Glomerular endothelial cell (primary cell): ENCODE results near the gene KCNQ4. TPM values are rescaled to one million over a fixed set of nuclear protein-coding genes. Genes with fewer than 3 reads are reported as not detected.

Experiments used
- DNase-seq: peaks from one replicate; pipeline ENCODE4 v3.0.0-alpha.2; 2011; ENCODE audit warnings: low read depth, low spot score; ENCODE audit errors: extremely low read depth
- total RNA-seq: library from RNA; depleted of rRNA; stranded (reverse); fragments of >200 nt; gene quantifications from 2 replicates; pipeline ENCODE4 v1.2.3, GENCODE V29; 2015

KCNQ4 gene
- total RNA-seq, 1 donor from 2014 or later: 0.12 TPM

DNA sequence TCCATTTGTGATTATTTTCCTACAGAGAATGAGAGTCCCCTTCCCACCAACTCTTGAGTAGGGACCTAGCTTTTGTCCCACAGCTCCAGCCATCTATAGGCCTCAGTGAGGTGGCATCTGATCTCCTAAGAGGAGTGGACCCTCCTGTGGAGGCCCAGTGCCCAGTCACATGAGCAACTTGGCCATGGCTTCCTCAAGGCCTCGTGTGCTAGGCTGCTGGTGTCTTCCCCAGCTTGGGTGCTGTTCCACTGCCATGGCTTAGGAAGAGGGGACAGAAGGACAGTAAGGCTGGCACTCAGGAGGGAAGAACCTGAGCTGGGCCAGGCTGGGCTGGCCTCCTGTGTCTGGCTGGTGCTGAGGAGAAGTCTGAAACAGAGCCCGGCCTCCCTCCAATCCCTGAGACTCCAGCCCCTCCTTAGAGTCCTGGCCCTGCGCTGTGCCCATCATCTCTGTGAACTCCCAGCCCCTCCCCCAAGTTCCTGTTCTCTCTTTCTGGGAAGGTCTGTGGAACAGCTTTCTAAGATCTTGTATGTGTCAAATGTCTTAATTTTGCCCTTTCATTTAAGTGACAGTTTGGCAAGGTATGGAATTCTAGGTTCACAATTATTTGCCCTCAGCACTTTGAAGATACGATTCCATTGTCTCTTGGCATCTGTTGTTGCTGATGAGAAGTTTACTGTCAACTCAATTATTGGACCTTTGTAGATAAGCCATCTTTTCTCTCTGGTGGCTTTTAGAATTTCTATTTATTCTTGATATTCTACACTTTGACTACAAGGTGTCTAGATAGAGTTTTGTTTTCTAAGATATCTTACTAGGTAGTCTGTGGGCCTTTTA is 7.1 kb upstream of the KCNQ4 start:
- DNase-seq: no peak

DNA sequence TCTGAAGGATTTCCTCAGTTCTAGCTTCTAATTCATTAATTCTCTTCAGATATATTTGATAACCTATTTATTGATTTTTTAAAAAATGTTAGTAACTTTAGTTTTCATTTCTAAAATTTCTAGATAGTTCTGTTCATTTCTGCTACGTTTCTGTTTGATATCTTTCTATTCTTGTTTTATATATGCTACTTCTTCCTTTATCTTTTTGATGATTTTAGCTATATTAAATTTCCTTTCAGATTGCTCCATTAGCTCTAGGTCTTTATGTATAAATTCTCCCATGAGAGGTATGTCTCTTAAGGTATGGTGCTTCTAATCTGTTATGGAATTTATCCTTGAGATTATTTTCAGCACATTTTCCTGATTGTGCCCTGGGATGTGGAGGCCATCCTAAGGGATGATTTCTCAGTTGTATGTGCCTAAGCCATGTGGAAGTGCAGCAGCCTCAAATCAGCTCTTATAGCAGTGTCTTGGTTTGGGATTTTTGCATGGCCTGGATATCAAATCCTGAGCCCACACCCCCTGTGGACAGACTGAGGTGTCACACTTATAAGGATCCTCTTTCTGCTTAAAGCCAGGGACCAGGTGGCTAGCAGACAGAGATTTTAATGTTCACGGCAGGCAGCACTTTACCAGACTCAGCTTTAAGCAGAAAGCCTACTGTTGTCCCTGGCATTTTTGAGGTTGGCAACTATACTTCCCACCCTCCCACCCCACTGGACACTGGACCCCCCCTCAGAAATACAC is 6.2 kb upstream of the KCNQ4 start:
- DNase-seq: no peak

DNA sequence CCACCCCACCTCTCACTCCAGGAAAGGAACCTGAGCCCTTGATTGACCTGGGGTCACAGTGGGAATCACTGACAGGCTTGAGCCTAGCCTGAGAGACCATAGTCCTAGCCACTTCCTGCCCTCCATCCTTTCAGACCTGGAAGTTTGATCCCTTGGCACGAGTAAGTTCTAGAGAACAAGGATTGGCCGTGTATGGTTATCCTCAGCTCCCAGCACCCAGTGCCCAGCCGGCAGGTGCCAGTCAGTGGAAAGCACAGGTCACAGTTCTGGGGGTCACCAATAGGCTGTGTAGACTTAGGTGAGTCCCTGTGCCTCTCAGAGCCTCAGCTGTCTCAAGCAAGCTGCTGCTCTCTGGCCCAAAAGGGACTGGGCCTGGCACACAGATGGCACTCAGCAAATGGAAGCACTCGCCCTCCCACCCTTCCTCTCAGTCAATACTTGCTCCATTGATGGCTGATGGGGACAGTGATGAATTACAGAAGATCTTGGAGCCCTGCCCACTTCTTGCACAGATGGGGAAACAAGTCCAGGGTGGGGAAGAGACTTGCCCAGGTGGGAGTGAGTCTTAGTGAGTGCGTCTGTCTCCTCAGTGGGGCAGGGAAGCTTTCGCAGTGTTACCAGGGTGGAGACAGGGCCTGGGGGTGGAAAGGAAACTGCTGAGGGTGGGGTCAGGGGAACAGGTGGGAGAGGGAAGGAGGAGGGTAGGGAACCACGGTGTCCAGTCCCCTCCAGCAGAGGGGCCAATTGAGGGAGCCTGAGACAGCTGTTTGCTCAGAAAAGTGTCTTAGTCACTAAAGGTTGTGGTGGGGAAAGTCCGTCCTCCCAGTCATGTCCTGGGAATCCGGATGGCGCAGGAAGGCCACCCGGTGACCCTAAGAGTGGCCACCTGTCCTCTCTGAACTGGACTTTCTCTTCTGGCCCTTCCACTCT is 2.6 kb upstream of the KCNQ4 start:
- DNase-seq: no peak

DNA sequence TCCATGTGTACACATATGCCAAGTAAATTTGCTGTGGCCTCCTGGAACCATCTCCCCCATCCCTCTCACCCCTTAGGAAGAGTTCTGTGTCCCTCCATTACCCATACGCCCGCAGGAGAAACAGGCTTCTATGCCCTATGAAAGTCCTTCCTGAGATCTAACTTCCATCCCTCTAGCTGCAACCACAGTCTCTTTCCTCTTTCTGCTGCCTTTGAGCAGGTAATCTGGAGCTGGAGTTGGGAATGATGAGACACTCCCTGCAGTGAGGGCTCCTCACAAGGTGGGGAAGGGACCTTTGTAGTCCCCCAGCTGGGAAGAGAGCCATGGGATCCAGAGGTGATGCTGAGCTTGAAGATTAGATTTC is 2.0 kb upstream of the KCNQ4 start:
- DNase-seq: no peak

DNA sequence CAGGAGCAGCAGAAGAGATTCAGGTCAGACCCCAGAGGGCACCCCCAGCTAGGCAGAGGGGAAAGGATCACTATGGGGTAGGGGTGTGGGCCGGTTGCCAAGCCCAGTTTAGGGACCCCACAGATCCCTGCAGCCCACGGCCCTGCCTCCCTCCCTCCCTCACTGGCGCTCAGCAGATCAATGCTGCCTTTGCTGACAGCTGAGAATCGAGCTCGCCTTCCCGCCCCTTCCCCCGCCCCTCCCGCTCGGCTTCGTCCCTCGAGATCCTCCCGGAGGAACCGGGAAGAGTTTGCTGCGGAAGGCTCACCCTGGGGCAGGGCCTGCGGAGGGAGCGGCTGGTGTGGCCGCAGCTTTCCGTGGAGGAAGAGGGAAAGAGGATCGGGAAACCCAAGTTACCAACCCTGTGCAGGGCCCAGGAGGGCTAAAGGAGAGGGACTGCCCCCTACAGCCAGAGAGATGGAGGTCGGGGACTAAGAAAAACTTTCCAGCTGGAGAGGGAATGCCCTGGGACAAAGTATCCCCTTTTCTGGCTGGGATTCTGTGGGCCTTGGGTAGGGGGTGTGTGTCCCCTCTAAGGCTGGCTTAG is 1.1 kb upstream of the KCNQ4 start:
- no peak for DNase-seq

DNA sequence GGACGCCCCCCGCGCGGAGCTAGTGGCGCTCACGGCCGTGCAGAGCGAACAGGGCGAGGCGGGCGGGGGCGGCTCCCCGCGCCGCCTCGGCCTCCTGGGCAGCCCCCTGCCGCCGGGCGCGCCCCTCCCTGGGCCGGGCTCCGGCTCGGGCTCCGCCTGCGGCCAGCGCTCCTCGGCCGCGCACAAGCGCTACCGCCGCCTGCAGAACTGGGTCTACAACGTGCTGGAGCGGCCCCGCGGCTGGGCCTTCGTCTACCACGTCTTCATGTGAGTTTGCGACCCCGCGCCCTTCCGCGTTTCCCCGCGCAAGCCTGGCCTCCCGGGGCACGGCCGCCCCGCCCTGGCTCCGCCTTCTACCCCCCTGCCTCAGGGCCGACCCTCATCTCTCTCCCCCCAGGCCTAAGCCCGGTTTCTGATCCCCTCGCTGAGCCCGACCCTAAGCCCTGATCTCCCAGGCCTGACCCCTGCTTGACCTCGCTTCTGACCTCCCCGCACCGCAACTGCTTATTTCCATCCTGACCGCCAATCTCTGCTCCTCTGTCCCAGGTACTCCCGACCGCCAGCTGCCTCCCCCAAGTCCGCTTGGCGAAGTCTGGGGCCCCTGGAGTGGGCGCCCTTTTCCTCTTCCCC is 669 bp downstream of the KCNQ4 start:
- DNase-seq: no peak

DNA sequence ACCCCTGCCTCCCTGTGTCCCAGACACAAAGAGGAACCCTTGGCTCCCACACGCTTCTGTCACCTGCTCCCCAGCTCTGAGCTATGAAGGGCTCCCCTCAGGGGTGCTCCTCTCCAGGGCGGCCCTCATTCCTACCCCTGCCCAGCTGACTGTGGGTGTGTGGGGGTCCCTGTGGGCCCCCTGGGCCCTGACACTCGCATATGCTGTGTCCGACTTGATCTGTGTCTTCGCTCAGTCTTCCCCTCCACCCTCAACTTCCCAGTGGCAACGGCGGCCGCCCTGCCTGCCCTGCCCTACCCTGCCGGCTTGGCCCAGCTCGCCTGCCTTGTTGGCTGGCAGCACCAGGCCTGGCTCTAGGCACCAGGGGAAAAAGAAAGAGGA is 1.2 kb downstream of the KCNQ4 start:
- no peak for DNase-seq

DNA sequence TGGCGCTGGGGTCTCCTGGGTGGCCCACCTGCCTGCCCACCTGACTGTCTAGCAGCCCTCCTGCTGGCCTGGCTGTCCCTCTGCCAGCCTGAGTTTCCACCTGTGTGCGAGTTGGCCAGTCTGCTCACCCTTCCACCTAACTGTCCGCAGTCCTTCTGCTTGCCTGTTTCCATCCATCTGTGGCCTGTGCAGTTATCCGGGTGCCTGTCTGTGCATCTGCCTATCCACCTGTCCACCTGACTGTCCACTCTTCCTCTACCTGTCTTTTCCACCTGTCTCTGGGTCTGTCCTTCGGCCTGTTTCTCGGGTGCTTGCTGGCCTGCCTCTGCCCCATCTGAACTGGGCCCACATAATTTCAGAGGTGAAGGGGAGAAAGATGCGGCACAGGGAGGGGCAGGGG is 1.9 kb downstream of the KCNQ4 start:
- no peak for DNase-seq

DNA sequence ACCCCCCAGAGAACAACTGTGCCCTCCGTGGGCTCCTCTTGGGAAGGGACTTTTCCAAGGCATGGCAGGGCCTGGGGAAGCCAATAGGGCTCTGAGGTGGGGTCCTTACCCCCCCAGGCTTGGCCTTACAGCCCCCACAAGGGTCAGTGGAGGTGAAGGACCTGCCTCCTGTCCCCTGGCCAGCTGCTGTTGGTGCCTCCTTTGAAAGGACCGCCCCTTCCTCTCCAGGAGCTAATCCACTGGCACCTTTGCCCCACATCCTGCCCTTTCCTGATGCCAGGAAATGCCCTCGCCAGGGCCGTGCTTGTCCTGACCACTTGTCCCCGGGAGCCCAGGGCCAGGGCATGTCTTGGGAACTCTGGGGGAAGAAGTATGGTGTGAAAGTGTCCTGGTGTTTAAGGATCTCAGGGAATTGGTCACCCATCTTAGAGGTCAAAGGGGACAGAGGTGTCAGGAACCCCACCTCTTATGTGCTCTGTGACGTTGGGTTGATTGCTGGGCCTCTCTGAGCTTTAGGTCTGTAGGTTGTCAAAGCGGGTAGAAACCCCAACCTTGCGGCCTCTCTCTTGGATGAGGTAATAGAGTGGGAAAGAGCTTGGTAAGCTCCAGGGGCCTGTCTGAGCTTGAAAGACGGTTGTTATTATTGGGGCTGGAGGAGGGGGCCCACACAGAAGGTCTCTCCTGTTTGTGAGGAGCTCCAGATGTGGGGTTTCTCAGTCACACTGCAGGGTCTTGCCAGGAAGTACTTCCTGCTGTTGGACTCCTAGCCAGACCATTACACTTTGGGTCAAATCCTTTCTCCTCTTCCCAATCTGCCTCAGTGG is 2.8 kb downstream of the KCNQ4 start:
- no peak for DNase-seq

DNA sequence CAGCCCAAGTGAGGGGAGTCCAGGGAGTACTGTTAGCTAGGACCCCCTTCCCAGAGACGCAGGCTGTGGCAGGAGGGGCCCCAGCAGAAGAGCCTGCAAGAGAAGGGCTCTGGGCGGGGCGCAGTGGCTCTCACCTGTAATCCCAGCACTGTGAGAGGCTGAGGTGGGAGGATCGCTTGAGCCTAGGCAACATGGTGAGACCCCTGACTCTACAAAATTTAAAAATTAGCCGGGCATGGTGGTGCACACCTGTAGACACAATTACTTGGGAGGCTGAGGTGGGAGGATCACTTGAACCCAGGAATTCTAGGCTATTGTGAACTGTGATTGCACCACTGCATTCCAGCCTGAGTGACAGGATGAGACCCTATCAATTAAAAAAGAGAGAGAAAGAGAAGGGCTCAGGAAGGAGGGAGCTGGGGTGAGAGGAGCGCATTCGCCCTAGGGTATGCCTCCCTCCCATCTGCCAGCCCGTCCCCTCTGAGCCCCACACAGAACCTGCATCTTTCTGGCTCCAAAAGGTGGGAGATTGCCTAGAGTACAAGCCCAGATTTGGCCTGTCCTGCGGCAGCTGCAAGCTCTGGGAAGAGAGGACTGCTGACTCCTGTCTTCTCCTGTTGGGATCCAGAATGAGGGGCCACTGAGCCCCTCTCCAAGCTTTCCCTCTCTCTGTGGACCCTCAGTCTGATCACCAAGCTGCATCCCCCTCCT is 3.6 kb downstream of the KCNQ4 start:
- DNase-seq: no peak

DNA sequence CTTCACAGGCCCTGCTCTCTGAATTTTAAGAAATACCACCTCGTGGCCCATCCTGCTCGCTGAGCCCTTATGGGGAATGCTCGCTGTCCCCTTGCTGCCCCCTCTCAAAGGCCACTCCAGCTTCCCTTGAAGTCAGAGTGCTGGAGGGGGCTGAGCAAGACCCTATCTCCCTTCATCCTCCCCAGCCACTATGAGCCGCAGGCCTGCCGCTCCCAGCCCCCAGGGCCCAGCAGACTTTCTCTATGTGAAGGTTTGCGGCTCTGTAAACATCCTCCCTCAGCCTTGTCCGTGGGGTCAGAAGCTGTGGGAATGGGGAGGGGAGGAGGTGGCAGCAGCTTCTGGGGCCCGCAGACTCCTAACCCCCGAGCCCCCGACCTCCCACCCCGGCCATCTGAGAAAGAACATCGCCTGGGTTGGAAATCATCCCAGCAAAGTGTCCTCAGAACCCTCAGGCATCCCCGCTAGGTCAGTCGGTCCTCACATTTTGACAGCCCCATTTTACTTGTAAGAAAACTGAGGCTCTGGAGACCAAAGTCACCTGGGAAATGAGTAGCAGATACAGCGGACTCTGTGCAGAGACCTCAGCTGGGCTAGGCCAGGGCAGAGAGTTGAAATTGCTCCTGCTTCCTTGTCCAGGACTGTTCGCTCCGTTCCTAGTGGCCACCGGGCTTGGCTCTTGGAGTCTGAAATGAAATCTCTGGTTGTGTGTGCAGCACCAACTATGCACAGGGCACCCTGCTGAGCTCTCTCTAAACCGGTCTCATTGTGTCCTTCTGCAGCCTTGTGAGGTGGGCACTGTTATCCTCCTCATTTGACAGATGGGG is 4.4 kb downstream of the KCNQ4 start:
- DNase-seq: no peak

DNA sequence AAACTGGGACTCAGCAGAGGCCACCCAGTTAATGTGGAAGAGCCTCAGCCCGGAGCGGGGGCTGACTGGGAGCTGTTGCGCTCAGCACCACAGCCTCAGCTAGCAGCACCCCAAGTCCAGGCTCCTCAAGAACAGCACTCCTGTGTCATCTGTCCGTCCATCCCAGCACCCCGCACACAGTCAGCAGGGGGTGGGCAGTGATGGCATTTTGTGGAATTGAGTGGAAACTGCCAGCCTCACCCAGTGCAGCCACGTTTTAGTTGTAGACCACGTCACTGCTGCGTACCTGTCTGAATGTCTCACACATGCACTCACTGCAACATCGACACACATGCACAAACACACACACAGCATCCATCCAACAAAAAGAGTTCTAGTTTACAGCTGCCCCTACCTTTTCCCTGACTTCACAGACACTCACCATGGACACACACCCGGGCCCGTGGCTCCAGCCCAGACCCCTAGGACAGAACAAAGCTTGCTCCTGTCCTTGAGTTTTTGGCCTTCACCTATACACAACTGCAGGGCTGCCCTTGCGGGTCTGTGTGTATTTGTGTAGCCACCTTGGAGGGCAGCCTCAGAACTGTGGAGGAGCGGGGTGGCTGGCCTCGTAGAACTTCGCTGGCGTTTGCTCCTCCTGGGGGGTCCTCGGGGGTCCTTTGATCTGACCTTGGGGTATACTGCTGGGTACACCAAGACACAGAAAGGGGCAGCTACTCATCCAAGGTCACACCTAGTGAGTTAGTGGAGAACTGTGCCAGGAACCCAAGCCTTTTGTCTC is 5.2 kb downstream of the KCNQ4 start:
- DNase-seq: no peak

DNA sequence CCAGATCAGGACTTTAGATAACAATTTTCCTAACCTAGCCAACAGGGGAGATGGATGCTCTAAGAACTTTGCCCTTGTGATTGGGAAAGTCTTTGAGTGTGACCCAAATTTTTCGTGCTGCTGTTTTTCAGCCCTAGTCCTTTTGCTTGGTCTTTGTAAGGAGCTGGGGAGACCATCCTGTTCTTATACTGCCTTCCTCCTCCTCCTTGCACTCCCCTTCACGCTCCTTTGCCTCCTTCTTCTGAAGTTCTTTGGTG is 5.7 kb downstream of the KCNQ4 start:
- DNase-seq: no peak

DNA sequence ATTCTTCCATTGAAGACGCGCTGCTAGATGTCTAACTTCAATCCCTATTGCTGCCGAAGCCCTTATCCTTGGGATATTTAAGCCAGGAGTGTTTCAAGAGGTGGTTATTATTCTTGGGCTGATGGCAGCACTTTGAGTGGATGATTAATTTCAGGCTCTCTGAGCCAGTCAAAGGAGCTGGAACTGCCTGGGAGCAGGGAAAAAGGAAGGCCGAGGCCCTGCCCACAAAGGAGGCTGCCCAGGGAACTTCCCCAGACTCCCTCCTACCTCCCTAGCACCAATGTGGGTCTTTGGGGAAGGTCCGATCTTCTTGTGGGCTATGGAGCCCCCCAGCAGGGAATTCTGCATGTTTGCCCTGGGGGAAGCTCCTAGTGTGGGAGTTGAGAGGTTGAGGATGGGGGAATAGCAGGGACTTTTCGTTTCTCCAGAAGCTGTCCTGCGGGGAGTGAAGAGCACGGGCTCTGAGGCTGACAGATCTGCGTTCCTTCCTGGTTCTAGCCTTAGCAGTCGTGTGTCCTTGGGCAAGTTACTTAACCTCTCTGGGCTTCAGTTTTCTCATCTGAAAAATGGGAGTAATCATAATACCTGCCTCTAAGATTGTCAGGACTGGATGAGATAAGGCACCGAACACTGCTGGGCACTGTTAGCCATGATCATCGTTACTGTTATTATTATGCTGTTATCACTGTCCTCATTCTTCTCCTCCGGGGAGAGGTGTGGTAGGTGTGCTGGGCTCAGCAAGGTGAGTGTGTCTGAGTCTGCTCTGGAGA is 6.3 kb downstream of the KCNQ4 start:
- DNase-seq: no peak

DNA sequence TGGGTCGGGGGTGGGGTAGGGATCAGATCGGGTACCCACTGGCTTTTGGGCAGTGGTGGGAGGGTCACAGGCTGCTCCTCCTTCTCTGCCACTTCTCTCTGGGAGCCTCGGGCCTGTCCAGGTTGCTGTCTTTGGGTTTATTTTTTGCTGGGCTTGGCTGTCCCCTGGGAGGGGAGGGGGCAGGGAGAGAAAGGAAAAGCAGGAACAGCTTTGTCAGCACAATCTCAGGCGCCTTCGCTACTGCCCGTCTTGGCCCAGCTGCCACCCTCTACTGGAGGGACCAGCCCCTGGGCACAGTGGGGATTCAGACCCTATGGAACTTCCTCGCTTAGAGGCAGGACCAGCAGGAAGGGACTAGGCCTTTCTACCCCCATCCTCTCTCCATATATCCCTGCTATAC is 8.4 kb downstream of the KCNQ4 start:
- no peak for DNase-seq

DNA sequence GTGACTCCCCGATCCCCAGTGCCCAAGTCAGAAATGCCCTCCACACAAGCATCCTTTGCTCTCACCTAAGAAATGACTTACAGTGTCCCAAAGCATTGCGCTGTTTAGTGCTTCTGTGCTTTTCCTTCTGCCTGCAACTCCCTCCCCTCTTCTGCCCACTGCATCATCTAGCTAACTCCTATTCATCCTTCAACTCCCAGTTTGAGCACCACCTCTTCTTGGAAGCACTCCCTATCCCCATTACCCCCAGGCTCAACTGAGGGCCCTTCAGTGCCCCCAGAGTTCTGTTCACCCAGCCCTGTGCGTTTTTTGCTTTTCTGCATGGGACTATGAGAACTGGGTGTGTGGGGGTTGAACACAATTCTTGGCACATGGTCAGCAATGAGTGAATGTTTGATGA is 10.0 kb downstream of the KCNQ4 start:
- no peak for DNase-seq

DNA sequence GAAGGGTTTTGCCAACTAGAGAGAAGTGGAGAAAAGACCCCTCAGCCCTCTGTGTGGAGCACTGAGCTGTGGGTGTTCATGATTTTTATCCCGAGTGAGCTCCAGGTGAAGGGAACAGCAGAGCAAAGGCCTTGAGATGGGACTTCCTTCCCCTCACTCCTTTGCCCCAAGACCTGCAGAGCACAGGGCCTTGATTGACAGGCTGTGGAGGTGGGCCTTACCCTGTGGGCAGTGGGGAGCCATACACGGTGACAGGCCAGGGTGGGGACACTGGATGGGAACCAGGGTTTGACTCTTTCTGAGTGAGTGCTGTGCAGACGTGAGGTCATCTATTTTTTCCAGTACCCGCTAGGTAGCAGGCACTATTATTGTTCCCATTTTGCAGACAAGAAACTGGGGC is 10.5 kb downstream of the KCNQ4 start:
- no peak for DNase-seq
